NCI-H2196 (cell line): ENCODE measurements around the gene SEPTIN2.
"Not testable (repeated sequence)": the region's sequence is repeated elsewhere in the genome, so short reads cannot be mapped to it uniquely, and the experiment has no call there.

Experiments
- DNase-seq: peaks from one replicate; lab custom pipeline; 2025; ENCODE audit not compliant: unreplicated experiment; lab: John Stamatoyannopoulos, UW

The SEPTIN2 gene

DNA sequence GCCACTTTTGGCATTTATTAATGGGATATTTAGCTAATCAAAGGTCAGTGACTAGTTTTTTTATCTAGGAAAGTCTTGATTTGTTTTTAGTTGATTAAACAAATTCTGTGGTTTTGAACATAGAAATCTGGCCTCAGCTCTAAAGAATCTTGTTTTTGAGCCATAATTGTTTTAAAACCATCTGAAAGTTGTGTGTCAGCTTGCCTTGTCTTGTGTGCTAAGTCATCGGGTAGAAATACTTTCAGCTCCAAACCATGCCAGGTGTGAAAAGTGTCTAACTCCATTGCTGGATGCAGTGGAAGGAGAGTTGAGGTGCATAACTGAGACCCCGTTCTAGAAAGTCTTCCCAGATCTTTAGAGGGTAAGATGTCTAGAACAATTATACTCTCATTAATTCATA lies 63.1 kb downstream of the SEPTIN2 start:
- no peak for DNase-seq

DNA sequence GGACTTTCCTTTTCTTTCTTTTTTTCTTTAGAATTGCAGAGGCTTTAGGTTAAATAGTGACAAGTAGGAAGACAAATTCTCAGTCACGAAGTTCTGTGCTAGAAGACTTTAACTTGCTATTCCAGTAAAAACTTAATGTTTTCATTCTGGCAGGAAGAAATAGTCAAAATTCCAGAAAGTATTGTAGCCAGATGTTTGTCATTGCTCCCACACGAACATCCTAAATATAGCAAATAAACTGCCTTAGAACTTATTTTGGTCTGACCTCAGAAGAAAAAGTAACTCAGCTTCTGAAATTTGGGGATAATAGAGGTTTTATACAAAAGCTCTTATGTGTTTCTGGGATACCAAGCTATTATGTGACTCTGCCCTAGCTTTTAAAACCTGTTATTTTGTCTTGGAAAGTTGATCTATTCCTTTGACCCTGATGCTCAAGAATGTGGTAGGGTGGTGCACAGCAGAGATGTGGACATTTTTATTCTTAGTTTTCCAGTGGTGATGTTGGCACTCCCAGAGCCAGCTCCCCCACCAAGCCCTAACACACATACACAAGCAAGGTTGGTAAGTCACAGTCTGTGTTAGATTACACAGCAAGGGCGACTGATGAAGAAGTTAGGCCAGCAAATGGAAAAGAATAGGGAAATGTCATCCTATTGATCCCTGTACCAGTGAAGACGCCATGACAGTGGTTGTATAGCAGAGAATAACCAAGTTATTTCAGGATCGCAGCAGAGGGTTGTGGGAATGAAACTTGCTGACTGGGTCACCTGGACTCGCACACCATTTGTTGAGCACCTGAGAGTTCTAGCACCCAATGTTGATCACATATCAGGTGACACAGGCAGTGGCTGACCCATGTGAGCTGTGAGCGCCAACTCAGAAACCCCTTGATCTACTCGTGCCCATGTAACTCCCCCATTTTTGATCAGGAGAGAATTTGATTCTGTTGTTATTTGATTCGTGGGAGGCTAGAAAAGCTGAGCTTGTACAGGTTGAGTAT lies 64.1 kb downstream of the SEPTIN2 start:
- no peak for DNase-seq

DNA sequence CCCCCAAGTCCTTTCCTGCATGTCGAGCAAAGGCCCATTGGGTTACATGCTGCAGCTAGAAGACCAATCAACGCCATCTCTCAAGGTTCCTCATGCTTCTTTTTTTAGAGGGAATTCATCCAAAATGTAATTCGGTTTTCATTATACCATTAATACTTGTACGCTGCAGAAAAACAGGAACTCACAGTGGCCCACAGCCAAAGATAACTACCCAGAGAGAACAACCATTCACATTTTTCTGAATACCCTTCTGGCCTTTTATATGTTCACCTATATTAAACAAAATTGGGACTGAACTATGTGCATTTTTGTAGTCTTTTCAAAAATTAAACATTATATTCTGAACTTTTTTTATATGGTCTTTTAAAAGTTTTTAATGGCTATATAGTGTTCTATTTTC lies 66.1 kb downstream of the SEPTIN2 start:
- no peak for DNase-seq

DNA sequence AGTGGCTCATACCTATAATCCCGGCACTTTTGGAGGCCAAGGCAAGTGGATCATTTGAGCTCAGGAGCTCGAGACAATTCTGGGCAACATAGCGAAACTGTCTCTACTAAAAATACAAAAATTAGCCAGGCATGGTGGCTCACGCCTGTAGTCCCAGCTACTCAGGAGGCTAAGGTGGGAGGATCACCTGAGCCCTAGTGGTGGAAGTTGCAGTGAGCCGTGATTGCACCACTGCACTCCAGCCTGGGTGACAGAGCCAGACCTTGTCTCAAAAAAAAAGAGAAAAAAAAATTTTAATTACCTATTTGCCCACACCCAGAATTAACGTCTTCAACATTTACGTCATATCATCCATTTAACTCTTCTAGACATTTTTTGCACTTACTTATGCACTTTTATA lies 69.7 kb downstream of the SEPTIN2 start:
- DNase-seq = not testable (repeated sequence)

DNA sequence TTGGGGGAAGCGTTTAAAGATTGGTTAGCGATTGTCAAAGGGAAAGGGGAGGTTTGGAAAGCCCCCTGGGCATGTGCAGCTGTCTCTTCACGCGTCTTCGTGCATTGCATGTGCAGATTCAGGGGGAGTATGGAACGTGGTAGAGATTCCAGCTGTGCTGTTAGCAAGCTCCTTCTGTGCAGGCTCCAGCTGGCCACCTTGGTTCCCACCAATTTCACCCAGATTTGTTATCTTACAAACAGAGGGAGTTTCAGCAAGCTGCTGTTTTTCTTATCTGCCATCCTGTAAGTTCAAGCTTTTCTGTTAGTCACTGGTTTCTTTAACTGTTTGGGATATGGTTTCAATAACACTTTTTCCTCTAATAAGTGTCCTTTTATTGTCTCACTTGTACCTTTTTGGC lies 70.8 kb downstream of the SEPTIN2 start:
- DNase-seq = no peak

DNA sequence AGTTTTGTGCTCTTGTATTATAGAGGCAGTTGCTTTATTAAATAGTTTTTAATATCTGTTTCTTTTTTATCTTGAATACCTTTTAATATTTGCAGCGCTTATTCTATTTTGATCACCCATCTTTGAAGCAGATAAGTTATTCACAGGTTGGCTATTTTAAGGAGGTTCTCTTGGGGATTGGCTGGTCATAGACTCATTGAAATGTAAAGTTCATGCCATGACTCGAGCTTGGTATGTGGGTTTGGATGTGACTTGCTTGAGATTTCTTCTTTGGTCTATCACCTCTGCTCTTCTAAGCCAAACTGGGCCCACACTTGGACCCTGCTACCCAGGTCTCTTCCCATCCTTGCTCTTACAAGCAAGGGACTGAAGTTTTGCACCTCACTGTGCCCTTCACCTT lies 74.0 kb downstream of the SEPTIN2 start:
- no peak for DNase-seq

DNA sequence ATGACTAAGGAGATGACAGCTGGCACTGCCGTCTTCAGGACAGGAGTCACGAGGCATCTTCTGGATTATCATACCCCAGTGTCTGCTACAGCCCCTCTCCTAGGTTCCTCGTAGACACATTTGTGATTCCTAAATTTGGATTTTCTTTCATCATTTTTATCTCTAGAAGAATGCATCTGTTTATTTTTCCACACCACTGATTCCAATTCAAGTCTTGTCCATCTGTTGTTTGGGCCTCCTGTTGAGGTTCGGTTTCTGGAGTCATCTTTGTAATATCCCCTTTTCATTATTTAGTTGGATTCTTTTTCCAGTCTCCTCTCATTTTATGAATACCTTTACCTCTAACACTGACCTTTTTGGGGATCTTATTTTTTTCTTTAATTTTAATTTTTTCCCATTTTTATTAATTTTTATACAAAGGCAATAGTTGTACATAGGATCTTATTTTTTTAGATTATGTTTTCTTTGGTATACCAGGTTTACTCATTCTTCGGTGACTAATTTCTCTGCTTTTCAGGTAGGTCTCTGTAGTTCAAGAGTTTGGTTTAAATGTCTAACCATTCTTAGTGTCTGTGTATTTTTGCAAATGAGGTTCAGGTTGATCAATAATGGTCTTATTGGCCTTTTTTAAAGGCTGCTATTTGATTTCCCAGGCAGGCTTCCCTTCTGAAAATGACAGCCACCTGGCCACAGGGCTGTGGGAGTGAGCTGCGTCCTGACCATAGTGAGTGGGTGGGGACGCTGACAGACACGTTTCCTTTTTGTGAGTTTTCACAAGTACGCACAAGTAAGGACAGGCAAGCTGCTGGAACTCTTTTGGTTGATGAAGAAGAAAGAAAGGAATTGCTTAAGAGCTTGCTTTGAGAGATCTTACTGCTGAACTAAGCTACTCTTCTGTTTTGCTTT lies 74.8 kb downstream of the SEPTIN2 start:
- DNase-seq = no peak

DNA sequence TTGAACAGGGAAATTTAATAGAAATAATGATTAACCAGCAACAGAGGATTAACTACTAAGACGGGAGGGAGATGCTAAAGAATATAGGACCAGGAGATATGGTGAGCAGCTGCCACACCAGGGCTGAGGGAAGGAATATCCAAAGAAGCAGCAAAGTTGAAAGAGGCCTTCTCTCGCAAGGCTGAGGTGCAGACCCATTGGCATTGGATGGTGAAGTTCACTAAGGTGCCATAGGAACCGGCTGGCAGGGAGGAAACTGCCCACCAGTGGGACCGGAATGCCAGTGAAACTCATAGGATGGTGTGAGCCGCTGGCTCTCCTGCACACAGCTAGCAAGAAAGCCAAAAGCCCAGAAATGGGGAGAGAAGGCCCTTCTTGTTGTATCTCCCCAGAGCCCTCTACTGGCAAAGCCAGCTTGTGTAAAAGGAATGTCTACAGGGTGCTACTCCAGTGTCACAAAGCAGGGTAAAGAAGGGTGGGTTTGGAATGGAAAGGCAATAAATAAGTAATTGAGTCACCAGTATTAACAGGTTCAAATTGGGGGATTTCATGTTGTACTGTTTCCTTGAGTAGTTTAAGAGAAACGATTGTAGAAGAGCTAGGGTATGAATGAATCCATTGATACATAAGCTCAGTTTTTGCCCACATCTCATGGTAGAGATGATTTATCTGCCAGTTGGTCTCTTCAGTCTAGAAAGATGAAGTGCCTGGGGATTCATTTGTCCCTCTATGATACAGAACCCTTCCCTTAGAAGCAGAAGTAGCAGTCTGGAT lies 76.4 kb downstream of the SEPTIN2 start:
- peak; percentile 26 for DNase-seq

DNA sequence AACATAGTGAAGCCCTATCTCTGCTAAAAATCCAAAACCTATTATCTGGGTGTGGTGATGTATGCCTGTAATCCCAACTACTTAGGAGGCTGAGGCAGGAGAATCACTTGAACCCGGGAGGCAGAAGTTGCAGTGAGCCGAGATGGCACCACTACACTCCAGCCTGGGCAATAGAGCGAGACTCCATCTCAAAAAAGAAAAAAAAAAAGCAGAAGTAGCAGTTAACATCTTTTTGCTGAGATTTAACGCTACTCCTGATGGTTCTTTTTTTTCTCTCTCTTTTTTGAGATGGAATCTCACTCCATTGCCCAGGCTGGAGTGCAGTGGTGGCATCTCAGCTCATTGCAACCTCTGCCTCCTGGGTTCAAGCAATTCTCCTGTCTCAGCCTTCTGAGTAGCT lies 77.0 kb downstream of the SEPTIN2 start:
- DNase-seq = not testable (repeated sequence)

DNA sequence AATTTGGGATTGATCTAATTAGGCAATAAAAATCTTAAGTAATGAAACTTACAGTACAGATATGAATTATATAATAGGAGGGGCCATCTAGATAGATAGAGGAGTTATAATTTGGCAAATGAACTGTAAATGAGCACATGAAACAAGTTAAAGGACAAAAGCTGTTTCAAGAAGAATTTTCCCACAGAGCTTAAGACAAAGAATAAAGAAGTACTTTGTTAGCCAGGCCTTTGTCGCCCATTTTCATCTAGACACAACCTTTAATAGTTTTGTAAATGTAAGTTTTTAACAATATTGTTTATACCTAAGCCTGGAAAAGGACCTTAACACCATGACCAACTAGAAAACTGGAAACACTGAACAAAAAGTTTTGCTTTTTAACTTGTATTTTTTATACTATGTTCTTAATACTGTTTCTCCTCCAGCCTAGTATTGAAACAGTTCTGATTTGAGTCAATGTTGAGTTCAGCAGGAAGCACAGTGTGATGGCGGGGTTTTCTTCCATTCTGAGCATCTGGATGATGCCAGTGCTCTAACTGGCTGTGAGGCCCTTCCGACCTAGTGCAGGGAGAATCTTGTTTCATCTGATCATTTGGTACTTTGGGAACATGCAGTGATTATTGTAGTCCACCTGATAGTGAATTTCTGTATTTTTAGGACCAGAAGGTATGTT lies 77.9 kb downstream of the SEPTIN2 start:
- no peak for DNase-seq

DNA sequence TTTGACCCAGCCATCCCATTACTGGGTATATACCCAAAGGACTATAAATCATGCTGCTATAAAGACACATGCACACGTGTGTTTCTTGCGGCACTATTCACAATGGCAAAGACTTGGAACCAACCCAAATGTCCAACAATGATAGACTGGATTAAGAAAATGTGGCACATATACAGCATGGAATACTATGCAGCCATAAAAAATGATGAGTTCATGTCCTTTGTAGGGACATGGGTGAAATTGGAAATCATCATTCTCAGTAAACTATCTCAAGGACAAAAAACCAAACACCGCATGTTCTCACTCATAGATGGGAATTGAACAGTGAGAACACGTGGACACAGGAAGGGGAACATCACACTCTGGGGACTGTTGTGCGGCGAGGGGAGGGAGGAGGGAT lies 81.1 kb downstream of the SEPTIN2 start:
- DNase-seq = not testable (repeated sequence)

DNA sequence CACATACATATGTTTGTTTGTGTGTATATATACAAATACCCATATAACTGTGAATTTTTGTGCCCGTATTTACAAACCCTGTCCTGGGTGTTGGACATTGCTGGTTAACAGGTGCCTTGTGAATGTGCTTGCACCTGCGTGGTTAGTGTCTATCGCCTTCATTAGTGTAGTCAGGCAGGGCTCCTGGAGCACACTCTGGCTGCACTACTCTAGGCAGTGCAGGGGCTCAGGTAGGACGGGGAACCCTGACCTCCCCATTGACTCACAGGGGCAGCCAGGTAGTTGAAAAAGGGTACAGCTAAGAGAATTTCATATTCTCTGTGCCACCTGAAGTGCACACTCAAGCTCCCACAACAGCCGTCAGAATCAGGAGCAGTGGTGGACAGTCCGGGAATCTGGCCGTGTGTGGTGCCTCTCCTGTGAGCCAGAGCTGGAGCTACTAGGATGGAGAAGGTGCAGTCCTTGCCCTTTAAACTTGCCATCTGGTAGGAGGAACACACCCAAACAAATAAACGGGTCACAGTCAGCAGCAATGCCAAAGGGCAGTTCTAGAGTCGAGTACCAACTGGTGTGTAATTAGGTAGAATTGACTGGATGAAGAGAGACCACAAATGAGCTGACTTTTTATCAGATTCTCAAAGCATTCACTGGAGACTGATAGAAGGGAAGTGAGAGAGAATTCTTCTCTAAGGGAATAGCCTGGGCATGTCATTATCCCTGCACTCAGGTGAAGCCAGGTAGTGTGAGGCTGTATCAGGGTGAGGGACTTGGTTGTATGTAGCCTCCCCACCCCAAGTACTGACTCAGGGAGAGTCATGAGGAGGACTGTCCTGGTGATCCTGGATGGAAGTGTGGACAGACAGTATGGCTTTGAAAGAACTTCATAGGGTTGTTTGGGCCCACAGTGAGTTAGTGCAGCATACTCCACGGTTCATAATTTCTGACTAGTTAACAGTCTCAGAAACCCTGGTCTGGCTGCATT lies 84.5 kb downstream of the SEPTIN2 start:
- no peak for DNase-seq
